GM19328 (cell line): ENCODE measurements around the gene SPHK1.

Experiments
- ATAC-seq: cut with Tn5 transposase; IDR thresholded peaks from one replicate; pipeline ENCODE4 v1.9.1; 2021; ENCODE audit warnings: mild to moderate bottlenecking, moderate library complexity; ENCODE audit not compliant: unreplicated experiment

The SPHK1 gene

DNA sequence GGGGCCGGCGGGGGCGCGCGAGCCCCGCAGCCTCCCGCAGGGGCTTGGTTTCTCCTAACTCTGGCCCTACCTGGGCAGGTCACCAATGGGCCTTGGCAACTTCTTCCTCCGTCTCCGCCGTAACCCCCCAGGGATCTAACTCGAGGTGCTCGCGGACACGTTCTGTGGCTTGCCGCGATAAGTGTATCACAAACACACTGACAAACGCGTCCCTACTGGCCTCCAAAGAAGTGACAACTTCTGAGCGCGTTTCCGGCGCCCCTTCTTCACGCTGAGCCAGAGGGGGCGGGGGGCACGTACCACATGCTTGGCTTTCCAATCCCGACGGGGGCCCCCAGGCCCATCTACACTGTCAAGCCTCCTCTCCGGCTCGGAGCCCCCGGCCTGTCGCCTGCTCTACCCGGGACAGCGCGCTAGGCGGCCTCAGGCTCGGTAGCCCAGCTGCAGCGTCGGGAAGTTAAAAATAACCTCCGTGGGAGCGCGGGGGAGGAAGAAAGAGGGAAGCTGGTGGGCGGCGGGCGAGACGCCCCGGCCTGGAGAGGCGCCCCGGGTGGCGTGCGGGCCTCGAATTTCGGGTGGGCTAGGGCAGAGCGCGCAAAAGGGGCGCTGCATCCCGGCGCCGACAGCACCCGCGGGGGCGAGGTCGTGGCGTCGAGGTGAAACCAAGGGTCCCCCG lies 725 bp upstream of the SPHK1 start:
- no peak for ATAC-seq

DNA sequence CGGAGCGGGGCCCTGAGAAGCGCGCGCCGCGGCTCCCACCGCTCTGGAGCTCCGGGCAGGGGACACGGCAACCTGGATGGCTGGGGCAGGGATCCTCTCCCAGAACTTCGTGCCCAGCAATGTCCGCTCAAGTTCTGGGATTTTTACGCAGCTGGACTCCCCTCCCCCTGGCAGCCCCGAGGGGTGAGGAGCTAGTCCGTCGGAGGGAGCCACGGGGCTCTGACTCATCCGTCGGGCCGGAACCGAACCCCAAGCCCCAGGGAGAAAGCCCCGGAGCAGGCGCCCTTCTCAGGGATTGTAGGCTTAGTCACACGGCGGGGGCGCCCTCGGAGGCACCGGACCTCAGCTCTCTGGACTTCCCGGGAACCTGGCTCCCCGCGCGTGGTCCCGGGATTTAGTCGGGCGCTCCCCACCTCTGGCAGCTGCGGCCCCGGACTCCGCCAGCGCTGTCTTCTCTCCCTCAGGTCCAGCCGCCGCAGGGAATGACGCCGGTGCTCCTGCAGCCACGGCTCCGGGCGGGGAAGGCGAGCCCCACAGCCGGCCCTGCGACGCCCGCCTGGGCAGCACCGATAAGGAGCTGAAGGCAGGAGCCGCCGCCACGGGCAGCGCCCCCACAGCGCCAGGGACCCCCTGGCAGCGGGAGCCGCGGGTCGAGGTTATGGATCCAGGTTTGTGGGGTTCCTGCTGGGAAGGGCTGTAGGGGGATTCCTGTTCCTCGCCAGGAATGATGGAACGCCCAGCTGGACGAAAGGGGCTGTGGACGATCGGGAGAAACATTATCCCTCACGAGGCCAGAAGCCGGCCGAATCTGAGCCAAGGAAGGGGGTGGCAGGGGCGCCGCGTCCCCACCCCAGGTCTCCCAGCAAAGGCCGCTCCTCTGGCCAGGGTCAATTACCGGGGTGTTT lies 830 bp downstream of the SPHK1 start:
- ATAC-seq, result no peak

DNA sequence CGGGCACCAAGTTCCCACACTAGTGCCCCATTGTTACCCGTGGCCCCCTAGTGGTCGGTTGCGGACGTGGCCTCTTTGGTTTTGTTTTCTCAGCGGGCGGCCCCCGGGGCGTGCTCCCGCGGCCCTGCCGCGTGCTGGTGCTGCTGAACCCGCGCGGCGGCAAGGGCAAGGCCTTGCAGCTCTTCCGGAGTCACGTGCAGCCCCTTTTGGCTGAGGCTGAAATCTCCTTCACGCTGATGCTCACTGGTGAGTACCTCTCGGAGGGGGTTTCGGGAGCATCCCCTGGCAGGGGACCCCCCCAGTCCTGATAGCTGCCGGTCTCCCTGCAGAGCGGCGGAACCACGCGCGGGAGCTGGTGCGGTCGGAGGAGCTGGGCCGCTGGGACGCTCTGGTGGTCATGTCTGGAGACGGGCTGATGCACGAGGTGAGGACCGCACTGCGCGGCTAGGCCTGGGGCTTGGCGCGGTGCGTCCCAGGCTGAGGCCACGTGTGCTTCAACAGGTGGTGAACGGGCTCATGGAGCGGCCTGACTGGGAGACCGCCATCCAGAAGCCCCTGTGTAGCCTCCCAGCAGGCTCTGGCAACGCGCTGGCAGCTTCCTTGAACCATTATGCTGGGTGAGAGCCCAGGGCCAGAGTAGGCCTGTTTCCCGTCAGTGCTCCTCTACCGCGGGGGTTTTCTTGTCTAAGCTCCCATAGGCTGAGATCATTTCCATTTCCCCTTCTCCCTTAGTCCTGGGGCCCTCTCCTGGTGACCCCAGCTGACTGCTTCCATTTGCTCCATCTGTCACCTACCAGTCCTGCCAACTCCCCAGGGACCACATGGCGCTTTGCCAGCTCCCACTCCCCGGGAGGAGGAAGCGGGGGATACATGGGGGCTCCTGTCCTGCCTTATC lies 1.7 kb downstream of the SPHK1 start:
- no peak for ATAC-seq

DNA sequence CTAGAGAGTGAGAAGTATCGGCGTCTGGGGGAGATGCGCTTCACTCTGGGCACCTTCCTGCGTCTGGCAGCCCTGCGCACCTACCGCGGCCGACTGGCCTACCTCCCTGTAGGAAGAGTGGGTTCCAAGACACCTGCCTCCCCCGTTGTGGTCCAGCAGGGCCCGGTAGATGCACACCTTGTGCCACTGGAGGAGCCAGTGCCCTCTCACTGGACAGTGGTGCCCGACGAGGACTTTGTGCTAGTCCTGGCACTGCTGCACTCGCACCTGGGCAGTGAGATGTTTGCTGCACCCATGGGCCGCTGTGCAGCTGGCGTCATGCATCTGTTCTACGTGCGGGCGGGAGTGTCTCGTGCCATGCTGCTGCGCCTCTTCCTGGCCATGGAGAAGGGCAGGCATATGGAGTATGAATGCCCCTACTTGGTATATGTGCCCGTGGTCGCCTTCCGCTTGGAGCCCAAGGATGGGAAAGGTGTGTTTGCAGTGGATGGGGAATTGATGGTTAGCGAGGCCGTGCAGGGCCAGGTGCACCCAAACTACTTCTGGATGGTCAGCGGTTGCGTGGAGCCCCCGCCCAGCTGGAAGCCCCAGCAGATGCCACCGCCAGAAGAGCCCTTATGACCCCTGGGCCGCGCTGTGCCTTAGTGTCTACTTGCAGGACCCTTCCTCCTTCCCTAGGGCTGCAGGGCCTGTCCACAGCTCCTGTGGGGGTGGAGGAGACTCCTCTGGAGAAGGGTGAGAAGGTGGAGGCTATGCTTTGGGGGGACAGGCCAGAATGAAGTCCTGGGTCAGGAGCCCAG lies 2.8 kb downstream of the SPHK1 start:
- ATAC-seq, result no peak

DNA sequence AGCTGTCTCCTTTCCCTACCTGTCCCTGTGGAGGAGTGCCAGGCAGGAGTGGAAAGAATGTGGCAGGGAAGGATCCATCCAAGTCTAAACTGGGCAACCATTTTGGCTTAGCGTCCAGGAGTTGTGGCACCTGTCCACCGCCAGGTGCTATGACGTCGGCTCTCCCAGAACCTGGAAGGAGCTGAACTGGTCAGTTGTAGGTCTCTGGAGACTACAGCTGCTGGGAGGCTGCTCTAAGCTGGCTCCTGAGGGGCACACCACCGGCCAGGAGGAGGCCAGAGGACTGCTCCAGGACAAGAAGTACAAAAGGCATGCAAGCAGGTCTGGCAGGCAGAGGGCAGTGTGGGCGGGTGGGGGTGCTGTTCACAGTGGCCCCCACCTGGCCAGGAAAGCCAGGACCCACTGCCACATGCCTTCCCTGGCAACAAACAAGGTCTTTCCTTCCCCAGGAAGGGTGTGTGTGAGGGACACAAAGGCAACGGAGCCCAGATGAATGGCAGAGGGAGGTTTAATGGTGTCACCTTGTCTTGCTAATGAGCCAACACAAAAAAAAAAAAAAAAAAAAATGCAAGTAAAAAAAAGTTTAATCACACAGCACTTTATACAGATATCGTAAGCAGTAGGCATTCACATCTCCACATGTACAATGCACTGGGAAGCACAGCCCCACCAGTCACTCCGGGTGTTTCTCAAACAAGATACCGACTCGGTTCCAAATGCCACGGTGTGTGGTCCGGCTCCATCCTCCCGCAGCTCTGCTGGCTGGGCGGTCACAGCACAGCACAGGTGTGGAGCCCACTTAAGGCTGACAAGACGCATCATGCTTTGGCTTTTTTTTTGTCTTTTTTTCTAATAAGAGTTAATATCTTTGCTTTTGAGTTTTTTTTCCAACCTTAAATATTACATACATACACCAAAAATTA lies 4.8 kb downstream of the SPHK1 start:
- no peak for ATAC-seq

DNA sequence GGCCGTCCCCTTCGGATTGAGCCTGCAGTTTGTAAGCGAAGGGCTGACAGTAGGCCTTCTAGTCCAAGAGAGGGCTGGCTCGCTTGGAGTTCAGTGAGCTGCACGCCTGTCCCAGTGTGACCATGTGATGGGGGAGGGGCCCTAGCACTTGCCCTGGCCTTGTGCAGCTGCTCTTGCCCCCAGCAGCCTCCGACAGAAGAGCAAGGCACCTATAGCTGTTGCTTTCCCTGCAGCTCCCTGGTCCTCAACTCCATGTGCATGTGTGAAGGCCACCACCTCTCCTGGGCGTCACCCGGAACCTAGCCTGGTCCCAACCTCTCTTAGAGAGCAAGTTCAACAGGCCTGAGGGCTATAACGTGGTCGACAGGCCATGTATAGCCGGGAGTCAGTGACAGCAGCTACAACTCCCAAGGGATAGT lies 5.6 kb downstream of the SPHK1 start:
- ATAC-seq, result no peak

DNA sequence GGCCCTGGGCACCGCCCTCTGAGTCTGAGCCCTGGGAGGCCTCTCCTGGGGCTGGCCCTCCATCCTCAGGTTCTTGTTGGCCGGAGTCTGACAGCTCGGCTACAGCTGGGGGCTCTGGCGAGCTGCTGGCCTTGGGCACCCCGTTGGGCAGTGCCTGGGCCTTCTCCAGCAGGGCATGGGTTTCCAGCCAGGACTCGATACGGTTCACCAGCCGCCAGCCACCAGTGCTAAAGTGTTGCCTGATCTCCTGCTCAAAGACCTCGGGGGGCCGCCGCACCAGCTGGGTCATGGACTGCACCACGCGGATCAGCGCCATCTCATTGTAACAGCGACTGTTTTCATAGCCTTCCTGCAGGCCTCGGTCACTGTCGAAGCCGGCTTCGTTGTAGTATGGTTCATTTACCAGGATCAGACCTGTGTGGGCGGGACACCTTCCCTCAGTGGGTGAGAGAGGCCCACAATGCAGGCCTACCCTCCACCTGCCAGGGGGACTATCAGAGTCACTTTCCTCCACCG lies 6.8 kb downstream of the SPHK1 start:
- no peak for ATAC-seq

DNA sequence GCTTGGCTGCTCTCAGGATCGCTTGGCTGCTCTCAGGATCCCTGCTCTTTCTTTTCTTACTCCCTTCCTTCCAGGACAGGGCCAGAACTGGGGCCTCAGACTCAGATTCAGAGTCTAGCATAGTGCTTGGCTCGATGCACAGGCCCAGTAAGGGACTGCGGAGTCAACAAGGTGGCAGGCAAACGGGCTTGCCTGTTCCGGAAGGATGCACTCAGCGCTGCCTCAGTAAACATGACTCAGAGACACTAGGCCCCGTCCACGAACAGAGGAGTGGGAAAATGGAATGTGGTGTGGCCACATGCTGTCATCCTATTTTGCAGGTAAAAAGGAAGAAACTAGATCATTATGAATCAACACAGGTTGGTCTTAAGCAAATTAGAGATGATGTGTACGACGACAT lies 9.8 kb downstream of the SPHK1 start:
- no peak for ATAC-seq

DNA sequence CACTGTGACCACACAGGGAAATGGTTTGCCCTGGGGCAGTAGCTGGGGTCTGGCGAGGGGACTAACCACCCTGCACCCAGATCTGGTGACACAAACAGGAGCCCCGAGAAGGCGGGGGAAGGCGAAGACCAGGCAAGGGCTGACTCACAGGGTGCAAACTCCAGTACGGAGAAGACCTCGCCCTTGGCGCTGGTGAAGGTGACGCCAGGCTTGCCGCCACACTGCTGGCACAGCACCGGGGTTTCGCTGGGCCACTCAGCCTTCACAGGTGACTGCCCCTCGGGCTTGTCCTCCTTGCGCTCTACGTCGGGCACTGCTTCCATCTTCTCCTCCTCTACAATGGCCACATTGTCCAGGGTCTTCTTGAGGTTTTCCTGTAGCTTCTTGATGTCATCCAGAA lies 11.6 kb downstream of the SPHK1 start:
- ATAC-seq, result no peak

DNA sequence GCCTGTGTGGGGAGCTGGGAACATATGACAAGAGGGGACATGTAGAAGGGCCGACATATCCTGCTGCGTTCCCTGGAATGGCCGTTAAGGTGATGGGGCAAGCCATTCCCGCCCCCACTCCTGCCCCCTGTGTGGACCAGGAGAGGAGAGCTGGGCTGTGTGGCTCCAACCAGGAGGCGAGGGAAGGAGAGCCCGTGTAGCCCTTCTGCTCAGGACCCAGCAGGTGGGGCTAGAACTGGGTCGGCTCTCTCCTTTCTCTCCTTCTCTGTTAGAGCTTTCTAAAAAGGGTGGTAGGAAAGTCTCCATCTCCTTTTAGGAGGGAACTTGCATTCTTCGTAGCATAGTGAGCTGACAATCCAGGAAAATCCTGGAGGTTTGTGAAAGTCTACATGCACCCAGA lies 12.8 kb downstream of the SPHK1 start:
- ATAC-seq, result no peak

DNA sequence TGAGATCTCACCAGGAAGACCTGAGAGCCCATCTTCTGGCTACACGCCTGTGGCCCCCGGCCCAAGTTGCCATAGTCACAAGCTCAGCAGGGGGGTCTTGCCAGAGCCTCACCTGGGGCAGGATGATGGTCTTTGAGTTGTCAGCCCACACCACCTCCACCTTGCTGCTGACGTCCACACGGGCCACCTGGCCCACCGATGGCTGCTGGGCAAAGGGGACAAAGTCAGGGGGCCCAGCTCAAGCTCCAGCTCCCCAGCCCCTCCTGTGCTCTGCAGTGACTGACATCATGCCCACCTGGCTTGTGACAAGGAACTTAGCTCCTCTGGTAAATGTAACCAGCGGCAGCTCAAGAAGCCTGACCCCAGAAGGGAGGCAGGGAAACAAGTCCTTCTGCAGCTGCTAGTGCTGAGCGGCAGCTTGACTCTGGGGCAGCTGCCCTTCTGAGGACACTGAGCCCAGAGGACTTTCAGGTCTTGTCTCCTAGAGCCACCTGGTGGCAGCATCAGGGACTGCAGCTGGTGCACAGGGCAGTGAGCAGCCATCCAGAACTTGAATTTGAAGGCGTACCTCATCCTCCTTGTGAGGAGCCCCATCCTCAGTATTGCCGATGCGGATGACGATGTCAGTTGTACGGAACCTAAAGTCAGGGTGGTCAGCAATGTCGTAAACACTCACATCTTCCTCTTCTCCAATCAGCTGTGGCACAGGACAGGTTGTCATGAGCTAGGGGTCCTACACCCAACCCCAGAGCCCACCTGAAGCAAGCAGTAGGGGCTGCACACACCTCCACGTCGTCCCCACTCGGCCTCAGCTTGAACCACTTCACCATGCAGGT lies 13.5 kb downstream of the SPHK1 start:
- no peak for ATAC-seq

DNA sequence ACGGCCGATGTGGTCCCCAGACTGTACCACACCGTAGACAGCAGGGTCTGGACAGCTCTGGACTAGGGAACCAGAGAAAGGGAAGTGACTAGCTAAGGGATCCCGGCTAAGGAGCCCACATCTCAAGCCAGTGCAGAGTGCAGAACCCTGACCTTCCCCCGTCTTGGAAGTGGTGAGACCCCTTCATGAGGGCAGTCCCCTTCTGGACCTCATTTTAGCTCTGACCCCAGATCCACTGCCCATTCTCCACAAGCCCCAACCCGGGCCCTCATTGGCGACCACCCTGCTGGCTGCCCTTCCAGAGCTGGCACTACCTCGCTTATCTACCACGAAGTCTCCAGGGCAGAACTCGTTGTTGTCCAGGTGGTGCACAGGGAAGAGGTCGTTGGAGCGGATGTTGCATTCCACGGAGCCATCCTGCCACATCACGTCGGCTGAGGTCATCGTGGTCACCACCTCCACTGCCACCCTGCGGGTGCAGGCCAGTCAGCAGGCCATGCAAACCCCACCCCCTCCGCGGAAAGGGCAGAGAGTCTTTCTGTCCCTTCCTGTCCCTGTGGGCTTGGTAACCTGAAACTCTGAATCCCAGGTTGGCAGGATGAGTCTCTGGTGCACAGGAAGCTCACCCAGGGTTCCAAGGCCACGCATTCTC lies 14.2 kb downstream of the SPHK1 start:
- no peak for ATAC-seq

DNA sequence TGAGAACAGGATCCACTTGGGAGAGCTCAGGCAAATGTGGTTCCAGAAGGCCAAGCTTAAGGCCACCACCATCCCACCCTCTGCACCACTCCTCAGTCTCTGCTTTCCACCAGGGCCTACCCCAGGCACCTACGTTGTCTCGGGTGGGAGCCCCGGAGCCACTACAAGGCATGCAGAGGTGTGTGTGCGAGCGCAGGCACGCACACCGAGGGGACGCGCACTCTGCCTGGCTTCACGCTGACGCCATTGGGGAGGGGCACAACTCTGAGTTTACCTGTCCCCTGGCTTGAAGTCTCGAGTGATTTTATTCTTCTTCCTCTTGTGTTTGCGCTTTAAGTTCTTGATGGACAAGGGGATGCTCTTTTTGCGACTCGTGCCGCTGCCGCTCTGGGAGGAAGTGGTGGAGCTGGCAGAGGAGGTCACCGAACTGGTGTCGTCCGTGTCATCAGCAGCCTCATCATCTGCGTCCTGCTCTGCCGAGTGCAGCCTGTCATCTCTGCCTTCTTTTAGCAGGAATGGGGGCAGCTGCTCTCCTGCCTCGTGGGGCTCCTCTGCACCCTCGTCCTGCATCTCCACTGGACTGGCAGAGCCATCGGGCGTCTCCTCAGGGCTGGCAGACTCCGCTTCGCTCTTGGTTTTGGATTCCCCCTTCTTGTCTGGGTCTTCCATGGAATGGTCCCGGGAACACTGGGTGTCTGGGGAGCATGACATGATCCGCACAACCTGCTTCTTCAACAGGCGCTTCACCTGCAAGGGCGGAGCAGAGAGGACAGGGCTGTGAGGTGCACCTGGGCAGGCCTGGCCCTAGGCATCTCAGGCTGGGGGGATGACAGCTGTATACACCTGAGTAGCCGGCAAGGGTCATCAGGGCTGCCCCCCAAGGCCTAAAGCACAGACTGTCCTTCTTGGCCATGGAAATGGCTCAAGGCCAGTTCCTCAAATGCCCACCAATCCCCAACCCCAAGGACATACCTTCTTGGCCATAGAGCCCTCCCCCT lies 15.1 kb downstream of the SPHK1 start:
- no peak for ATAC-seq

DNA sequence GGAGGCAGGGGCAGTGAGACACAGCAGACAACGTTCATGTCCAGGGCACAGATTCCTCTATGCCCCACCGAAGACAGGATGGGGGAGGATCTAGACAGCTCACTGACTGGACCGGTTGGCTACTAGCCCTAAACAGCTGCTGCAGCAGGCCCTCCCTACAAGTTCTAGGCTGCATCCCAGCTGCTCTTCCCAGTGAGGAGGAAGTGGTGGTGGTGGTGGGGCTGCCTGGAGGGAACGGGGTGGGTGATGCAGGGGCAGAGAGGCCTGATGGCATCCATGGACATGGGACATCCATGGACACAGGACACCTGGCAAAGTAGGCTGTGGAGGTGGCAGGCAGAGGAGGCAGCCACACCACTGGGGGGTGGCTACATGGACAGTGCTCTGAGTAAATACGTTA lies 18.3 kb downstream of the SPHK1 start:
- no peak for ATAC-seq

DNA sequence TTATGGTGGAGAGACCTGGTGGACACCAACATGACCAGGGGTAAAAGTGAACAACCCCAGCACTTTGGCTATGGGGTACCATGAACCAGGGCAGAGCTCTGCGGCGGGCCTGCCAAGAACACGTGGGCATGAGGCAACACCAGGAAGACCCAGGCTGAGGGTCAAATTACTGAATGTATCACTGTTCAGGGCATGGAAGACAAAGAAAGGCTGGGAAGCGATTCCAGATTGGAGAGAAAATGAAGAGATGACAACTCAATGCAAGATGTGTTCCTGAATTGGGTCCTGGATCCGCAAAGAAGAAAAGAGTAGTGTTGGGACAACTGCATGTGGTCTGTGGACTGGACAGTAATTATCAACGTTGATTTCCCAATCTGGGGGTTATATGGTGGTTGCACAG lies 19.8 kb downstream of the SPHK1 start:
- ATAC-seq, result no peak

DNA sequence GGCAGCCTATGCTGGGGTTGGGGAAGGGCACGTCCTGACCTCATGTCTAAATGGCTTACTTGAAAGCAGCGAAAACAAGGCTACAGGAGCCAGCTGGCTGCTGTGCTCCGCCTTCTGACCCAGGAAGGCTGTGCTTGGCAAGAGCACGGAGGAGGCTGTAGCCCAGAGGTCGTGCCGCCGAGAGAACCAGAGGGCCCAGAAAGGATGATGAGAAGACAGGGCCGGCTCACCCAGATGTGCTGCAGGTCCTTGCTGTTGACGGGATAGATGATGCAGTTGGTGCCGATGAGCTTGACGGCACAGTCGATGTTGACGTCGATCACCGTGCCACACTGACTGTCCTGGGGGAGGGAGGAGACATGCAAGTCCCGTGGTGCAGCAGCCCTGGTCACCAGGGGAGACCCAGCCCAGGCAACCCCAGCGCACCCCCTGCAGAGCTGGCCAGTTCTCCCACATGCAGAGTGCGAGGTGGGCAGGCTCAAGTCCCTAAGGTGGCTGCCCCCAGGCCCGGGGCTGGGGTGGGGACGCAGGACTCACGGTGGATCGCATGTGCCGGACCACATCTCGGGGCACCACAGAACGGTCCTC lies 20.7 kb downstream of the SPHK1 start:
- no peak for ATAC-seq
